DOHH2 (cell line): Measurements from ENCODE around the gene FAM107B.
A peak's percentile ranks its signal among the peaks of the same experiment; 100 is the strongest.
"Not testable (repeated sequence)": the region's sequence is repeated elsewhere in the genome, so short reads cannot be mapped to it uniquely, and the experiment has no call there.

Experiments used
- H3F3A ChIP-seq: fragments of 200-600 bp; sonication (generic), shearing (Covaris generic); 2 replicates; pipeline ENCODE4 v1.6.0; 2016; ENCODE audit warnings: antibody characterized with exemption, mild to moderate bottlenecking; ENCODE audit not compliant: control insufficient read depth, insufficient read depth
- H3K27ac ChIP-seq: fragments of 200-600 bp; sonication (generic); 2 replicates; pipeline ENCODE4 v1.5.1; 2014; ENCODE audit warnings: low read depth, mild to moderate bottlenecking, low read length, moderate library complexity
- H3K27me3 ChIP-seq: fragments of 200-600 bp; sonication (generic); 2 replicates; pipeline ENCODE4 v1.6.1; 2014; ENCODE audit warnings: mild to moderate bottlenecking, low read length, mixed read lengths; ENCODE audit not compliant: control insufficient read depth
- H3K36me3 ChIP-seq: fragments of 200-600 bp; sonication (generic); 2 replicates; pipeline ENCODE4 v1.6.1; 2014; ENCODE audit warnings: mild to moderate bottlenecking, low read length, moderate library complexity, mixed read lengths; ENCODE audit not compliant: control insufficient read depth
- H3K4me1 ChIP-seq: fragments of 200-600 bp; sonication (generic); 2 replicates; pipeline ENCODE4 v1.6.1; 2014; ENCODE audit warnings: mild to moderate bottlenecking, low read length, mixed read lengths; ENCODE audit not compliant: control insufficient read depth
- H3K4me2 ChIP-seq: fragments of 200-600 bp; sonication (generic); 2 replicates; pipeline ENCODE4 v1.6.0; 2014; ENCODE audit warnings: mild to moderate bottlenecking, low read length, moderate library complexity
- H3K4me3 ChIP-seq: fragments of 200-600 bp; sonication (generic); 2 replicates; pipeline ENCODE4 v1.5.1; 2014; ENCODE audit warnings: mild to moderate bottlenecking, low read length, mixed read lengths
- H3K79me2 ChIP-seq: fragments of 200-600 bp; sonication (generic); 2 replicates; pipeline ENCODE4 v1.6.1; 2014; ENCODE audit warnings: mild to moderate bottlenecking, low read length, mixed read lengths; ENCODE audit not compliant: control insufficient read depth
- H3K9me2 ChIP-seq: fragments of 200-600 bp; sonication (generic); replicated peaks from 2 replicates; pipeline ENCODE4 v1.6.1; 2014; ENCODE audit warnings: mild to moderate bottlenecking, low read length, mixed read lengths; ENCODE audit not compliant: control insufficient read depth
- H3K9me3 ChIP-seq: fragments of 200-600 bp; sonication (generic); 2 replicates; pipeline ENCODE4 v1.6.1; 2014; ENCODE audit warnings: antibody characterized with exemption, low read length, mixed read lengths; ENCODE audit not compliant: control insufficient read depth, insufficient read depth
- H4K20me1 ChIP-seq: fragments of 200-600 bp; sonication (generic); 2 replicates; pipeline ENCODE4 v1.6.0; 2014; ENCODE audit warnings: low read depth, mild to moderate bottlenecking, antibody characterized with exemption, low read length, moderate library complexity; ENCODE audit not compliant: control insufficient read depth, insufficient read depth
- EZH2phosphoT487 ChIP-seq: fragments of 200-600 bp; sonication (generic); IDR thresholded peaks from 2 replicates; pipeline ENCODE4 v1.6.1; 2017; ENCODE audit warnings: borderline replicate concordance, mild to moderate bottlenecking, antibody characterized with exemption, low read length, moderate library complexity, mixed read lengths
- TF ChIP-seq, protein P1 (sequence below): fragments of 200-600 bp; sonication (generic); IDR thresholded peaks from one replicate; pipeline ENCODE4 v1.5.1; 2014; ENCODE audit warnings: antibody characterized with exemption, mild to moderate bottlenecking, low read depth, low read length; ENCODE audit not compliant: poor library complexity, severe bottlenecking

FAM107B gene

GRCh38 chr10:14821635-14822375 is 47.1 kb upstream of the FAM107B start:
- Histone ChIP-seq H3K9me3 (no peaks in the 10 kb centered on the region), H4K20me1 (no peaks in the 10 kb centered on the region), H3F3A (no peaks in the 10 kb centered on the region), H3K9me2 (no peaks in the 10 kb centered on the region), H3K4me3 (no peak overlapping the region), H3K27me3 (no peaks in the 10 kb centered on the region), H3K27ac (no peak overlapping the region), H3K79me2 (0 out of 2 replicates have a peak, but pooled peaks cover 3% of the 10 kb centered on the region), H3K4me1 (peaks cover 38% of the 10 kb centered on the region), H3K36me3 (no peaks in the 10 kb centered on the region), H3K4me2 (no peak overlapping the region)
- TF ChIP-seq EZH2phosphoT487, result no peak
- TF ChIP-seq, protein P1, sequence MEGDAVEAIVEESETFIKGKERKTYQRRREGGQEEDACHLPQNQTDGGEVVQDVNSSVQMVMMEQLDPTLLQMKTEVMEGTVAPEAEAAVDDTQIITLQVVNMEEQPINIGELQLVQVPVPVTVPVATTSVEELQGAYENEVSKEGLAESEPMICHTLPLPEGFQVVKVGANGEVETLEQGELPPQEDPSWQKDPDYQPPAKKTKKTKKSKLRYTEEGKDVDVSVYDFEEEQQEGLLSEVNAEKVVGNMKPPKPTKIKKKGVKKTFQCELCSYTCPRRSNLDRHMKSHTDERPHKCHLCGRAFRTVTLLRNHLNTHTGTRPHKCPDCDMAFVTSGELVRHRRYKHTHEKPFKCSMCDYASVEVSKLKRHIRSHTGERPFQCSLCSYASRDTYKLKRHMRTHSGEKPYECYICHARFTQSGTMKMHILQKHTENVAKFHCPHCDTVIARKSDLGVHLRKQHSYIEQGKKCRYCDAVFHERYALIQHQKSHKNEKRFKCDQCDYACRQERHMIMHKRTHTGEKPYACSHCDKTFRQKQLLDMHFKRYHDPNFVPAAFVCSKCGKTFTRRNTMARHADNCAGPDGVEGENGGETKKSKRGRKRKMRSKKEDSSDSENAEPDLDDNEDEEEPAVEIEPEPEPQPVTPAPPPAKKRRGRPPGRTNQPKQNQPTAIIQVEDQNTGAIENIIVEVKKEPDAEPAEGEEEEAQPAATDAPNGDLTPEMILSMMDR, result no peak

- Histone ChIP-seq H3K4me3 (no peak overlapping the region), H3K9me3 (no peaks in the 10 kb centered on the region), H3K36me3 (no peaks in the 10 kb centered on the region), H4K20me1 (no peaks in the 10 kb centered on the region), H3K9me2 (no peaks in the 10 kb centered on the region), H3K4me1 (peaks cover 28% of the 10 kb centered on the region), H3K4me2 (0 out of 2 replicates have a peak overlapping the region, but pooled peaks have one; percentile 8), H3K27me3 (no peaks in the 10 kb centered on the region), H3K27ac (no peak overlapping the region), H3K79me2 (0 out of 2 replicates have a peak, but pooled peaks cover 3% of the 10 kb centered on the region), H3F3A (no peaks in the 10 kb centered on the region)
- TF ChIP-seq, protein P1, result no peak
- no peak for TF ChIP-seq EZH2phosphoT487
Measured at GRCh38 chr10:14820775-14821154, 46.1 kb upstream of the FAM107B start.

- Histone ChIP-seq H3K4me2 (0 out of 2 replicates have a peak overlapping the region, but pooled peaks have one; percentile 8), H3K79me2 (0 out of 2 replicates have a peak, but pooled peaks cover 3% of the 10 kb centered on the region), H3F3A (no peaks in the 10 kb centered on the region), H3K27me3 (no peaks in the 10 kb centered on the region), H3K4me3 (no peak overlapping the region), H3K4me1 (peaks cover 28% of the 10 kb centered on the region), H3K9me2 (no peaks in the 10 kb centered on the region), H3K27ac (no peak overlapping the region), H3K9me3 (no peaks in the 10 kb centered on the region), H4K20me1 (no peaks in the 10 kb centered on the region), H3K36me3 (no peaks in the 10 kb centered on the region)
- TF ChIP-seq EZH2phosphoT487, result no peak
- TF ChIP-seq, protein P1, result no peak
Measured at GRCh38 chr10:14820010-14820774, 45.5 kb upstream of the FAM107B start.

DNA sequence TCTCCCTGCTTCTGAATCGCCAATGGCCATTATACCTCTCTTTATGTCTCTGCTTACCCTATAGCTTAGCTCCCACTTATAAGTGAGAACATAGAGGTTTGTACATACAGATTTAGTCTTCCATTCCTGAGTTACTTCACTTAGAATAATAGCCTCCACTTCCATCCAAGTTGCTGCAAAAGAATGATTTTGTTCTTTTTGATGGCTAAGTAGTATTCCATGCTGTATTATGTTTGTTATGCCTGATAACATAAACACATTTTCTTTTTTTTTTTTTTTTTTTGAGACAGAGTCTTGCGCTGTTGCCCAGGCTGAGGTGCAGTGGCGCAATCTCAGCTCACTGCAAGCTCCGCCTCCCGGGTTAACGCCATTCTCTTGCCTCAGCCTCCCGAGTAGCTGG is 42.0 kb upstream of the FAM107B start:
- H3K9me3 ChIP-seq, H3K27ac ChIP-seq, H3K4me3 ChIP-seq, H3K36me3 ChIP-seq, H3K9me2 ChIP-seq, H3K79me2 ChIP-seq, H3K27me3 ChIP-seq, H3F3A ChIP-seq, H4K20me1 ChIP-seq, H3K4me2 ChIP-seq: not testable (repeated sequence)
- H3K4me1 ChIP-seq, result peaks cover 28% of the 10 kb centered on the region
